NCI-H345 treated with DMSO at 0.1 percent for 48 hours (cell line): ENCODE results near the gene KIF1B.
"Not testable (repeated sequence)": the region's sequence is repeated elsewhere in the genome, so short reads cannot be mapped to it uniquely, and the experiment has no call there.

Experiments used
- DNase-seq: peaks from one replicate; lab custom pipeline; 2025; ENCODE audit not compliant: unreplicated experiment; lab: John Stamatoyannopoulos, UW

Gene KIF1B

DNA sequence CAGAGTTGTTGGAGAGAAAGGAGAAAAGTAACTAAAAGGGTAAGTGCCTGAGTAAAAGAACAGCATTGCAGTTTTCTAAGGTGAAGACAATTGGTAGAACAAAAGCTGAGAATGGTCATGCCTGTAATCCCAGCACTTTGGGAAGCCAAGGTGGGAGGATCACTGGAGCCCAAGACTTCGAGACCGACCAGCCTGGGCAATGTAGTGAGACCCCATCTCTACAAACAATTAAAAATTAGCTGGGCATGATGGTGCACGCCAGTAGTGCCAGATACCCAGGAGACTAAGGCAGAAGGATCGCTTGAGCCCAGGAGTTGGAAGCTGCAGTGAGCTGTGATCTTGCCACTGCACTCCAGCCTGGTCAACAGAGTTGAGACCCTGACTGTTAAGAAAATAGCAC, 173.3 kb downstream of the KIF1B start:
- no peak for DNase-seq

DNA sequence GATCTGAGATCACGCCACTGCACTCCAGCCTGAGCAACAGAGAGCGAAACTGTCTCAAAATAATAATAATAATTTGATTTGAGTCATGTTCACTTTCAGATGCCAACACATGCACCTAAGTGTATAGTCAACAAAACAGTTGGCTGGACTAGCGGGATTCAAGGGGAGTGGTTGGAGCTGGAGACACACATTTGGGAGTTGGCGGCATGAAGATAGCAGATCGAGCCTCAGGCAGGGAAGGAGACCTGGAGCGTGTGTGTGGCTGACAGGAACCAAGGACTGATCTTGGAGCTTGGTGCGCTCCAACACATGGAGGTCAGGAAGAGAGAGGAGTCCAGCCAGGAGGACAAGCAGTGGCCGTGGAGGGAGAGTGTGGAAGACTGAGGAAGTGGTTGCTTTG, 173.8 kb downstream of the KIF1B start:
- no peak for DNase-seq

DNA sequence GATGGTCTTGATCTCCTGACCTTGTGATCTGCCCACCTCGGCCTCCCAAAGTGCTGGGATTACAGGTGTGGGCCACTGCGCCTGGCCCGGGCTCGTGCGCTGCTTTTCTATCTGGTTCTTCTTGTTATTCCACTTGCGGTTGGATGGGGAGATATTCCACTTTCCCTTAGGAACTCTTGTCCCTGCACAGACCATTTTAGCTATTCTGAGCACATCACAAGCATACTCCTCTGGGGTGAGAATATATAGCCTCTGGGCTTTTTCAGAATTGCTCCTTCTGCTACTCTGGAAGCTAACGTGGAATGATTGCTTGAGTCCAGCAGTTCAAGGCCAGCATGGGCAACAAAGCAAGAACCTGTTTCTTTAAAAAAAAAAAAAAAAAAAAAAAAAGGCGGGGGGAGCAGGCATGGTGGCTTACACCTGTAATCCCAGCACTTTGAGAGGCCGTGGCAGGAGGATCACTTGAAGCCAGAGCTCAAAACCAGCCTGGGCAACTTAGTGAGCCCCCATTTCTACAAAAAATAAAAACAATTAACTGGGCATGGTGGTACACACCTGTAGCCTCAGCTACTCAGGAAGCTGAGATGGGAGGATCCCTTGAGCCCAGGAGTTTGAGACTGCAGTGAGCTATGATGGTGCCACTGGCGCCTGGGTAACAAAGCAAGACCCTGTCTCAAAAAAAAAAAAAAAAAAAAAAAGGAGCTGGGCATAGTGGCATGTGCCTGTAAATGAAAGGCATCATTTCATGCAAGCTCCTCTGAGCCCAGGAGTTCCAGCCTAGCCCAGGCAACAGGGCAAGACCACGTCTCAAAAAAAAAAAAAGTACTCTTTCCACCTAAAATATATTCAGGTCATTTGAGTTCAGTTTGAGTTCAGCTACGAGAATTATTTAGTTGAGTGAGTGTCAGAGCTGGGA, 176.6 kb downstream of the KIF1B start:
- no peak for DNase-seq

DNA sequence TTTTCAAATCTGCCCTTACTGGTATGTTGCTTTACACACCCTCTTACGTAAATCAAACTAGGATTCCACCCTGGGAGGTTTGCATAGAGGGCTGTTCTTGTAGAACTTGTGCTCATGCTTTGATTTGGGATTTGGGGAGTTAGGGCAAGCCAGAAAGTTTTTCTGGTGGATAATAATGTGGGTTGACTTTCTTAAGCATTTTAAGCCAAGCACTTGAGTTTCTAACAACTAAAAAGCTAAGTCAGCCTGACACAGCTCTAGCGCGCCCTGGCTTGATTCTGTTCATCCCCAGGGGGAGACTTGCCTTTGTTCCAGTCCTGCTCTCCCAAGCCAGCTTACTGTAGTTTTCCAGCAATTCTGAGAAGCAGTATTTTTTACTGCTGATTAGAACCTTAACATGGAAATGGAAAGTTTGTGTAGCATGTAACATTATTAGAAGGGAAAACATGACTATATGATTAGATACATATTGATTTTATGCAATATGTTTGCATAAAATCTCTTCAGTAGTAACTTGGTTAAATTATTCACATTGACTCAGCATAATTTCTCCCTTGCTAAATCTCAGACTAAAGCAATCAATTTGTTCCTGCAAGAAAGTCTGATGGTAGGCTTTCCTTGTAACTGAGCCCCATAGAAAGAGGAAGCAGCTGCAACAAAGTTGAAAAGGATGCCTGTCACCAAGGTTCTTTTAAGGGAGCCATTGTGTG, 177.5 kb downstream of the KIF1B start:
- DNase-seq: no peak

DNA sequence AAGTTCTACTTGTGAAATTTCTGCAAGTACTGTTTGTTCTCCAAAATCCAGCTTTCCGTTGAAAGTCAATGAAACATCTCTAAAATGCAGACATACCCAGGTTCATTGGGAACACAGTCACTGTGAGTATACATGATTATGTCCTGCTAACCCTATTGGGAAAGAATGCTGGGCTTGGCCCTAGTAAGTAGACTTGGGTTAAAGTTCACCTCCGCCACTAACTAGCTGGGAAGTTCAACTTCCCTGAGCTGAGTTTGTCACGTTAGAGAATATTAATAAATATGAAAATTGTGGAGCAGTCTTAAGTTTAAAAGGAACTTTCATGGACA, 178.0 kb downstream of the KIF1B start:
- no peak for DNase-seq

DNA sequence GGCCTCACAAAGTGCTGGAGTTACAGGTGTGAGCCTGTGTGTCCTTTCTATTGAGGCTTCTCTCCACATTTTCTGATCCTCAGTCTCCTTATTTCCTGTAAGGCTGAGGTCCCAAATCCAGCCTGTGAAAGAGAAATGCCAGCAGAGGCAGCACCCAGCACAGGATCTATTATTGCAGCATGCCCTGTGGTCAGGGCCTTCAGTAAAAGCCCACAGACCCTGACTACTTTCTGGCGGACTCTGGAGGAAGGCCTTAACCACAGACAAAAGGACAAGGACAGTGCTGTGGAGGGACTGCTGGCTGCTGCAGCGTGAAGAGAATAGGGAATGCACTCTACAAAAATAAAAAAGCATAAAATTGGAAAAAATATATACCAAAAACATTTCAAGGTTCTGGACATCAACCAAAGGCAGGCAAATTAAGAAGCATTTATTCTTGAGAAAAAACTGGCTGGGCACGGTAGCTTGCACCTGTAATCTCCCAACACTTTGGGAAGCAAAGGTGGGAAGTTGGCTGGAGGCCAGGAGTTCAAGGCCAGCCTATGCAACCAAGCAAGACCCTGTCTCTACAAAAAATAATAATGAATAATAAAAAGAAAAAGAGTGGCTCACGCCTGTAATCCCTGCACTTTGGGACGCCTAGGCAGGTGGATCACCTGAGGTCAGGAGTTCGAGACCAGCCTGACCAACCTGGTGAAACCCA, 179.1 kb downstream of the KIF1B start:
- DNase-seq: no peak

DNA sequence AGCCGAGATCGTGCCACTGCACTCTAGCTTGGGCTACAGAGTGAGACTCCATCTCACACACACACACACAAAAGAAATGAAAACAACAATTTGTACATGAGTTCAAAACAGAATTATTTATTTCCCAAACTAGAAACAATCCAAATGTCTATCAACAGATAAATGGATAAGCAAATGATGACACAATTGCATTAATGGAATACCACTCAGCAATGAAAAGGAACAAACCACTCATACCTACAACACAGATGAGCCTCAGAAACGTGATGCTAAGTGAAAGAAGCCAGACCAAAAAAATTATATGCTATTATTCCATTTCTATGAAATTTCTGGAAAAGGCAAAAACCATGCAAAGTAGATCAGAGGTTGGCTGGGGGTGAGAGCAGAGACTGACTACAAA, 186.5 kb downstream of the KIF1B start:
- no peak for DNase-seq

DNA sequence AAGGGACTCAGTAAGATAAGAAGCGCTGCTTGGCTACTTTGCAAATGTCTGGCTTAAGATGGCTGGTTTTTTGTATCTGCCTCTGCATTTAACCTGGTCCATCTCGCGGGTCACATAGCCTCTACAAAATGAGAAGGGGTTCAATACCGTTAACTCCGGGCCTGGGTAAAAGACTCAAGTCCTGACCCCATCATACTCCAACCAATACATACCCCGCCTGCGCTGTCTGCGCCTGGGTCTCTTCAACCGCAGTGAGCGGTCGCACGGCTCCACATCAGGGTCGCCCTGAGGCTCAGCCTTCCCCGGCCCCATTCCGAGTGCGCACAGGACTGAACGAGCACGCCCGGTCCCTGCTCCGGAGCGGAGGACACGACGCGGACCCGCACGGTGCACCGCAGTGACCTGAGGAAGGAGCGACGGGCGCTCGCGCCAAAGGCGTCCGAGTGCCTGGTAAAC, 187.9 kb downstream of the KIF1B start:
- no peak for DNase-seq

DNA sequence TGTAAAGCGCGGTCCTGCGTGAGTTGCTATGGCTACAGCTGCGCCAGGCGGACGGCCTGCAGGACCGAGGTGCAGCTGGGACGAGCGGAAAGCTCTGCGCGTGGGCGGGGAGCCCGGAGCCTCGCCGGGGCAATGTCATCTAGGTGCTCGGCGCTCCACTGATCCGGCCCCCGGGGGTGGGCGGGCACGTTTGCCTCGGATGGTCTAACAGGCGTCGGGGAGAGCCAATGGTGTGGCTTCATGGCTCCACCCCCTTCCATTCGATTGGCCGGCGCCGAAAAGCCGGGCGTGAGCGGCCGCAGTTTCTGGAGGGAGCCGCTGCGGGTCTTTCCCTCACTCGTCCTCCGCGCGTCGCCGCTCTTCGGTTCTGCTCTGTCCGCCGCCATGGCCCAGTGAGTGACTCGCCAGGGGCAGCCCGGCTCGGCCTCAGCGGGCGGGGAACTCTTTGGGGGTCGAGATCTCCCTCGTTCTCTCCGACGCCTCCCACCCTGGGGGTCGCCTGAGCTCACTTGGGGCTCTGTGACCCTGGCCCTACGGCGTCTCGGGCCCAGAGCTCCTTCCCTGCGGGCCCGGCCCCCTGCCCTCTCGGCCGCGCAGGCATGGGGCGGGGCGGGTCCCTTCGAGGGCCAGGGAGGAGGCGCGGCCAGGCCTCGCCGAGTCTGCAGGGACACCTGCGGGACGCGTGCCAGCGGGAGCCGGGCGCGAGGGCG, 188.5 kb downstream of the KIF1B start, which contains the start of gene PGD:
PGD (plus strand) TSS at position 331 of the 710 bp plus-strand sequence; CDS start at position 385, 54 bp downstream.
- DNase-seq: peak; percentile 96

DNA sequence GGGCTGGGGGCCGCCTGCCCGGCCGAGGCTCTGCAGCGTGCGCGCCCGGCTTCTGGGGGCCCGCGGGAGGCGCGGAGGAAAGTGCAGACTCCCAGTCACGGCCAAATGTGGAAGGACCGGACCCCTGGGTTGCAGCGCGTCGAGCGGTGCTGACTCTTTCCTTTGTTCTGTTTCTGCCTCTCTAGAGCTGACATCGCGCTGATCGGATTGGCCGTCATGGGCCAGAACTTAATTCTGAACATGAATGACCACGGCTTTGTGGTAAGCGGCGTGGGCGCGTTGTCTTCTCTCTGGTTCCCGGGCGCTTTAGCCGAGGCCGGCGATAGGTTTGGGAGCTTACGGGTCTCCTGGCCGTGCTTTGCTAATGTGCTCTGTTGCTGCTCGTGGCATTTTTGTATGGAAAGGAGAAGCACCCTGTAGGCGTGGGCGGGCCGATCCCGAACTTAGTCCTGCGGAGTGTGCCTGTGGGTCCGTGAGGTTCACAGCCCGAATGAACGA, 189.1 kb downstream of the KIF1B start:
- DNase-seq: peak; percentile 36

DNA sequence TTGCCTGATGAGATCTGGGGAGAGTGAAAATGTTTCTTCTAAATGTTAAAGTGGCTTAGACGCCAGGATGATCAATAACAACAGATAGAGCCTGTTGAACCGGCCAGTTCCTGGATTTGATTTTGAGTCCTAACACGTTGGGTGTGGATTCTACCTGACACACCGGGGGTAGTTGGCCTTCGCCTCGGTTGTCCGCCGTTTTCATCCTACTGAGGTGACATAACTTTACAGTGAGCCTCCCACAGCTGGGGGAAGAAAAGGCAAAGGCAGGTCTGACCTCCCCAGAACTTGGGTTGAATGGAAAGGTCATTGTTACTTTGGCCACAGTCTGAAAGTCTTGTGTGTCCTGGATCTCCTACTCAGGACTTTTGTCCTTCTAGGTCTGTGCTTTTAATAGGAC, 189.6 kb downstream of the KIF1B start:
- no peak for DNase-seq

DNA sequence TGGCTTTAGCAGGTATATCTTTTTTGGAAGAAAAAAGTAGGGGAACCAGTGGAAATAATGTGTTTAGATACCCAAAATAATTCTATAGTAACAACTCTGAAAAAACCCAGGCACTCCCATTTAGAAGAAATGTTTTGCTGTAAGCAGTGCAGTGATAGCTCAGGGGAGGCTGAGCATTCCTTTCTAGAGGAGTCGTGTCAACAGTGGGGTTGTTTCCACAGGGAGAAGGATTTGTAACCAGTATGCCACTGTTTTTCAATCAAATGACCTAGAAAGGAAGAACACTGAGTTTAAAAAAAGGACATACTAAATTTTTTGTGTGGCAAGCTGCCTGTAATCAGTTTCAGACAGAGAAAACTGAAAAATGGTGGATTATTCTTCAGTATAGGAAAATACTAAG, 190.9 kb downstream of the KIF1B start:
- DNase-seq: no peak

DNA sequence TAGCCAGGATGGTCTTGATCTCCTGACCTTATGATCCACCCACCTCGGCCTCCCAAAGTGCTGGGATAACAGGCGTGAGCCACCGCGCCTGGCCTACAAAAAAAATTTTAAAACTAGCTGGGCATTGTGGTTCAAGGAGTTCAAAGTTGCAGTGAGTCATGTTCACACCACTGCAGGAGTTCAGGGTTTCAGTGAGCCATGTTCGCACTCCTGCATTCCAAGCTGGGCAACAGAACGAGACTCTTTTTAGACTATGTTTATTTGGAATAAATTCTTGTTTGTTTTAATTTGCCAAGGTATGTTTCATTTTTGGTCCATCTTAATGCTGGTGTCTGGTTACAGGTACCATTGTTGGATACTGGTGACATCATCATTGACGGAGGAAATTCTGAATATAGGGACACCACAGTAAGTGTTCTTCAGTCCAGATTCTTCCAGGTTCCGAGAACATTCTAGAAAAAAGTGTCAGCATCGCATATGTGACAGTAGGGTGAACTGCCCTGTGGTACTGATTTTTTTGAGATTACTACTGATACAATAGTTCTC, 192.4 kb downstream of the KIF1B start:
- no peak for DNase-seq

DNA sequence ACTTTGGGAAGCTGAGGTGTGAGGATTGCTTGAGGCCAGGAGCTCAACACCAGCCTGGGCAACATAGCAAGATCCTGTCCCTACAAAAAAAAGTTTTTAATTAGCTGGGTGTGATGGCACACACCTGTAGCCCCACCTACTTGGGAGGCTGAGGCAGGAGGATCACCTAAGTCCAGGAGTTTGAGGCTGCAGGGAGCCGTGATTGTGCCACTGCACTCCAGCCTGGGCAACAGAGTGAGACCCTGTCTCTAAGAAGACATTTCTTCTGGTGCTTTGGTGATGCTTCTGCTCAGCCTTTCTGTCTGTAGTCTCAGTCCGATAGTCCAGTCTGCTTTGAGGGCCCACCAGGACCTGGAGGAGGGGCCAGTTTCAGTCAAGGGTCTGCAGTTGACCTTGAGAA, 196.8 kb downstream of the KIF1B start:
- DNase-seq: no peak

DNA sequence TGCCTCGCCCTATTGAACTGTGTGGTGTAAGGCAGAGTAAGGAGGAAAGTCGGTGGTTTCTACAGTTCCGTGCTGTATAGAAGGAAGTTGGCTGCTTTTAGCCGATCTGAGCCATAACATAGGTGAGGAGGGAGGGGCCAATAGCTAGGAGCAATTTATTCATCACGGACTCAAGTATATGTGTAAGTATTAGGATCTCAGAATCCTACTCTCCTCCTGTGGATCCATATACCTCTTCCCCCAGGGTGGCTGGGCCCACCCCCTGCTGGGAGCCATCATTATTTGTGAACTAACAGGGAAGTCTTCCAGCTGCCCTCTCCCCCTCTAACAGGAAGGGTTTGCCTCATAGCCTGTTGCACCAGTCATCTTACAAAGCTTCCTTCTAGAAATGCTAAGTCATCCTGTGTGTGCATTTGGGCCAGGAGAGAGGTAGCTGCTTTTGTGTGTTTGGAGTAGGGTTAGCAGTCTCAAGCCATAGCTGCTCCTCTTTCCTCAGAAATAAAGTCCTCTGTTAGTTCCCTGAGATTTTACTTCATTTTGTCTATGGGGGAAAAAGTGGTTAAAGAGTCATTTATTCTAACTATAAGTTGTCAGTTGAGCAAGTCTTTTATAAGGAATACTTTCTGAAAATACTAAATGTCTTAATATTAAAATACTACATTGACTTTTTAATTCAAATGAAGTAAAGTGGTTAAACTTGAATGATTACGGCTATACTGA, 205.0 kb downstream of the KIF1B start:
- no peak for DNase-seq

DNA sequence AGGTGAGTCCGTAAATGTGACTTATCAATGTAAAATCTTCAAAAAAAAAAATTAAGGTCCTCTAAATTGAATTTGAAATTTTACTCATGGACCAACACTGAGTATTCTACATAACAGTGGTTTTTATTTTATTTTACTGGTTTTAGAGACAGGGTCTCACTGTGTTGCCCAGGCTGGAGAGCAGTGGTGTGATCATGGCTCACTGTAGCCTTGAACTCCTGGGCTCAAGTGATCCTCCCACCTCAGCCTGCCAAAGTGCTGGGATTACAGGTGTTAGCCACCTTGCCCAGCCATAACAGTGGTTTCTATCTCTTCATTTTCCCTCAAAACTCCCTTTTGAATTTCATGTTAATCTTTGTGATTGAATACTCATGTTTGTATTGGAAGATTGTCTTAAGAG, 205.6 kb downstream of the KIF1B start:
- DNase-seq: not testable (repeated sequence)

DNA sequence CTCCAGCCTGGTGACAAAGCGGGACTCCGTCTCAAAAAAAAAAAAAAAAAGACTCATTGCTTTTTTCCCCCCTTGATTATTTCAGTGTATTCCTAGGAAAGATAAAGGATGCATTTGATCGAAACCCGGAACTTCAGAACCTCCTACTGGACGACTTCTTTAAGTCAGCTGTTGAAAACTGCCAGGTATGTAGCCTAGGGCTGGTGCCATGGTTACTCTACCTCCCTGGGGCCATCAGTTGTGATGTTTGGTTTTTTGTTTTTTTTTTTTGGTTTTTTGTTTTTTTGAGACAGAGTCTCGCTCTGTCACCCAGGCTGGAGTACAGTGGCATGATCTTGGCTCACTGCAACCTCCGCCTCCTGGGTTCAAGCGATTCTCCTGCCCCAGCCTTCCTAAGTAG, 208.4 kb downstream of the KIF1B start:
- DNase-seq: not testable (repeated sequence)

DNA sequence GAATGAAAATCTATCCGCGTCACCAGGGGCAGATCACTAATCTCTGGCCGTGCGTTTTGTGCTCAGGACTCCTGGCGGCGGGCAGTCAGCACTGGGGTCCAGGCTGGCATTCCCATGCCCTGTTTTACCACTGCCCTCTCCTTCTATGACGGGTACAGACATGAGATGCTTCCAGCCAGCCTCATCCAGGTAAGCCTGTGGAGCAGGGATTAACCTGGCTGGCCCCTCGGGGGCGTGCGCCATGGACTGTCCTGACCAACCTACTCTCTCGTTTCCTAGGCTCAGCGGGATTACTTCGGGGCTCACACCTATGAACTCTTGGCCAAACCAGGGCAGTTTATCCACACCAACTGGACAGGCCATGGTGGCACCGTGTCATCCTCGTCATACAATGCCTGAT, 209.0 kb downstream of the KIF1B start:
- DNase-seq: no peak

DNA sequence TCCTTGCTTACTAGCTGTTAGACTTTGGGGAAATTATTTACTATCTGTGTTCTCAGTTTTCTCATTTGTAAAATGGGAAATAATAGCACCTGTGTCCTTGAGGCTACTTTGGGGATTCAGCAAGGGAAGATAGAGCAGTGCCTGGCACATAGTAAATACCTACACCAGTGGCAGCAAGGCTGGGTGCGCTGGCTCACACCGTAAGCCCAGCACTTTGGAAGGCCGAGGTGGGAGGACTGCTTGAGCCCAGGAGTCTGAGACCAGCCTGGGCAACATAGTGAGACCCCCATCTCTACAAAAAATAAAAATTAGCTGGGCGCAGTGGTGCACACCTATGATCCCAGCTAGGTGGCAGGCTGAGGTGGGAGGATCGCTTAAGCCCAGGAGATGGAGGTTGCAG, 211.3 kb downstream of the KIF1B start:
- no peak for DNase-seq

DNA sequence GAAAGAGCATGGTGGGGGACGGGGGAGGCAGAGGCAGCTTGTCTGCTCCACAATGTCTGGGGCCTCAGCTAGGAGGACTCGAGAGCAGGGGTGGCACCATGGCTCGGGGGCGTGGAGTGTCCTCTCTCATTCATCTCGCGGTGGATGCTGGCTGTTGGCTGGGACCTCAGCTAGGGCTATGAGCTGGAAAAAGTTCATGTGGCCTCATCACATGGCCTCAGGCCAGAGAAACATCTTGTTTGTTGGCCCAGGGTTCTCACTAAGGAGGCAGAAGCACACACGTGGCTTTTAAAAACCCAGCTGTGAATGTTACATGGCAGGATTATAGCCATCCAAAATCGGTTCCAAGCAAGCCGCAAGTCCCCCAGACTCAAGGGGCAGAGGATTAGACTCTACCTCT, 213.7 kb downstream of the KIF1B start:
- DNase-seq: no peak
